ENCODE measurements around the gene CEP126. TPM values are rescaled to one million over a fixed set of nuclear protein-coding genes. Genes with fewer than 3 reads are reported as not detected.

The CEP126 gene
- total and polyA plus RNA-seq, 2 of the 13 experiments (the other 11 are each of a cell fraction or from before 2014, with no cell fraction given), result 1.4 to 1.7 TPM

DNA sequence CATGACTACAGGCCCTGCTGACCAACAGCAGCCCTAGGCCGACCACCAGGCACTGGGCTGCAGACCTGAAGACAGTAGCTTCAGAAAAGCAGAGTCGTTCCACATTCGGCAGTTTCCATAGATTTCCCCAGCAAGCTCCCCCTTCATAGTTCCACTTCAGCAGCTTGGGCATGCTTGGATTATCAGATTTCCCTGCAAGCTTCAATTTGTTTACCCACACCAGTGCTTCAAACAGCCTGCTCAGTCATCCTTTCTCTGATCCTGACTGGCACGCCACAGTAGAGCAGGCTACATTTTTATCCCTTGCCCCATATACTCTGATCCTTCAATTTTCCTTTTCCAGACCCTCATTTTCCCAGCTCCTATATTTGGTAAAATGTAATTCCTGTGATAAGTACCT lies 81.3 kb downstream of the CEP126 start (continued):
- TF ChIP-seq, protein P1, sequence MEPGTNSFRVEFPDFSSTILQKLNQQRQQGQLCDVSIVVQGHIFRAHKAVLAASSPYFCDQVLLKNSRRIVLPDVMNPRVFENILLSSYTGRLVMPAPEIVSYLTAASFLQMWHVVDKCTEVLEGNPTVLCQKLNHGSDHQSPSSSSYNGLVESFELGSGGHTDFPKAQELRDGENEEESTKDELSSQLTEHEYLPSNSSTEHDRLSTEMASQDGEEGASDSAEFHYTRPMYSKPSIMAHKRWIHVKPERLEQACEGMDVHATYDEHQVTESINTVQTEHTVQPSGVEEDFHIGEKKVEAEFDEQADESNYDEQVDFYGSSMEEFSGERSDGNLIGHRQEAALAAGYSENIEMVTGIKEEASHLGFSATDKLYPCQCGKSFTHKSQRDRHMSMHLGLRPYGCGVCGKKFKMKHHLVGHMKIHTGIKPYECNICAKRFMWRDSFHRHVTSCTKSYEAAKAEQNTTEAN (CRISPR knock-in tag; conservative IDR thresholded peaks at IDR 0.05), result no peak
- TF ChIP-seq PTBP1 (IDR thresholded peaks at IDR 0.05; ENCODE audit: low read depth, low read length, poor library complexity, severe bottlenecking) (no peak), GLI4 (CRISPR knock-in tag; IDR thresholded peaks at IDR 0.05; ENCODE audit: borderline replicate concordance) (no peak), TMF1 (CRISPR knock-in tag; IDR thresholded peaks at IDR 0.05; ENCODE audit: low read depth) (no peak), ZNF33B (CRISPR knock-in tag; IDR thresholded peaks at IDR 0.05) (no peak), TCF7 (IDR thresholded peaks at IDR 0.05; ENCODE audit: low read depth) (peak; percentile 31; the same call in 1 of the 2 replicates)
- TF ChIP-seq, protein P2, sequence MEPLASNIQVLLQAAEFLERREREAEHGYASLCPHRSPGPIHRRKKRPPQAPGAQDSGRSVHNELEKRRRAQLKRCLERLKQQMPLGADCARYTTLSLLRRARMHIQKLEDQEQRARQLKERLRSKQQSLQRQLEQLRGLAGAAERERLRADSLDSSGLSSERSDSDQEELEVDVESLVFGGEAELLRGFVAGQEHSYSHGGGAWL (CRISPR knock-in tag; IDR thresholded peaks at IDR 0.05), result no peak

DNA sequence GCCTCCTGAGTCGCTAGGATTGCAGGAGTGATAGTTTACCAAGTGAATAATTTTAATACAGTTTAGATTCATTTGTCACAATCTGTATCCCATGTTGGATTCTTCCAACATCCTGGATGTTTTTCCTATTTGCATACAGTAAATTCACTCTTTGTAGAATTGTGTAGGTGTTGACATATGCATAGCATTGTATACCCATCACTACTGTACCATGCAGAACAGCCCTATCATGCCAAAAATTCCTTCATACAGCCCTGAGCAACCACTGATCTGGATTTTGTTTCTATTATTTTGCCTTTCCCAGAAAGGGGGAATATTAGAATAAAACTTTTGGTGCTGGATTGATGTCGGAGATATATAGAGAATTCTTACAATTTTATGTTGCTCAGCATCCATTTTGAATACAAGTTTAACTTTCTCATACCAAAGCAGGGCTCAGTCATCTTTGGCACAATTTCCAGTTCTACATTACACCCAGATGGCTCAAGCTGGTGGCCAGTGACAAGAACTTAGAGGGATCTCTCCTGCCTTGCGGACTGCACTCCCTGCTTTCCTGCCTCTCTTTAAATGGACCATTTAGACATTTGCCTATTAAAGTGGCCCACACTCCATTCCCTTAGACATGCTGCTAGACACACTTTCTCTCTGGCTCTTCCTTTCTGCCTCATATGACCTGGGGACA lies 87.0 kb downstream of the CEP126 start:
- BruUV-seq (replicated peaks), result no TSS peak

More for the DNA sequence above, 87.0 kb downstream of the CEP126 start:
- H3K9me3 ChIP-seq (ENCODE audit: low read length), result no peaks in the 10 kb centered on the region
- H3K27ac ChIP-seq (ENCODE audit: extremely low read length, insufficient read depth, low read length), result no peak overlapping the region
- H3K36me3 ChIP-seq (replicated peaks in 1 of 2; ENCODE audit: control insufficient read depth in 1 of 2, insufficient read depth in 2 of 2, low read length in 2 of 2), result no peaks in the 10 kb centered on the region
- H3K4me3 ChIP-seq (replicated peaks in 1 of 3; ENCODE audit: insufficient read depth in 1 of 3, low read depth in 2 of 3, low read length in 3 of 3), result no peak overlapping the region
- no peak for FAIRE-seq
- H3K4me1 ChIP-seq (ENCODE audit: insufficient read depth, low read length), result peaks cover 13% of the 10 kb centered on the region
- TF ChIP-seq PPARG (CRISPR knock-in tag; conservative IDR thresholded peaks at IDR 0.05) (no peak), EED (CRISPR knock-in tag; IDR thresholded peaks at IDR 0.05) (no peak), ETV6 (CRISPR knock-in tag; conservative IDR thresholded peaks at IDR 0.05) (no peak), GTF2F1 (IDR thresholded peaks at IDR 0.05; ENCODE audit: low read length) (no peak), ZNF747 (CRISPR knock-in tag; IDR thresholded peaks at IDR 0.05; ENCODE audit: borderline replicate concordance) (no peak), KDM2A (CRISPR knock-in tag; IDR thresholded peaks at IDR 0.05; ENCODE audit: borderline replicate concordance, low read depth) (no peak), FOSL2 (CRISPR knock-in tag; IDR thresholded peaks at IDR 0.05) (no peak), CBX5 (CRISPR knock-in tag; IDR thresholded peaks at IDR 0.05; ENCODE audit: borderline replicate concordance) (no peak), MLLT10 (CRISPR knock-in tag; IDR thresholded peaks at IDR 0.05) (no peak), ZNF720 (CRISPR knock-in tag; IDR thresholded peaks at IDR 0.05) (no peak), ARID2 (CRISPR knock-in tag; IDR thresholded peaks at IDR 0.05; ENCODE audit: borderline replicate concordance) (no peak), HHEX (CRISPR knock-in tag; IDR thresholded peaks at IDR 0.05) (no peak), RFX5 (IDR thresholded peaks at IDR 0.05; ENCODE audit: low read depth, low read length) (no peak), ZSCAN12 (CRISPR knock-in tag; IDR thresholded peaks at IDR 0.05) (no peak)
- TF ChIP-seq, protein P3, sequence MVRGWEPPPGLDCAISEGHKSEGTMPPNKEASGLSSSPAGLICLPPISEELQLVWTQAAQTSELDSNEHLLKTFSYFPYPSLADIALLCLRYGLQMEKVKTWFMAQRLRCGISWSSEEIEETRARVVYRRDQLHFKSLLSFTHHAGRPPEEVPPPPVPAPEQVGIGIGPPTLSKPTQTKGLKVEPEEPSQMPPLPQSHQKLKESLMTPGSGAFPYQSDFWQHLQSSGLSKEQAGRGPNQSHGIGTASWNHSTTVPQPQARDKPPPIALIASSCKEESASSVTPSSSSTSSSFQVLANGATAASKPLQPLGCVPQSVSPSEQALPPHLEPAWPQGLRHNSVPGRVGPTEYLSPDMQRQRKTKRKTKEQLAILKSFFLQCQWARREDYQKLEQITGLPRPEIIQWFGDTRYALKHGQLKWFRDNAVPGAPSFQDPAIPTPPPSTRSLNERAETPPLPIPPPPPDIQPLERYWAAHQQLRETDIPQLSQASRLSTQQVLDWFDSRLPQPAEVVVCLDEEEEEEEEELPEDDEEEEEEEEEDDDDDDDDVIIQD (CRISPR knock-in tag; IDR thresholded peaks at IDR 0.05; ENCODE audit: low read depth), result no peak
- H2AFZ ChIP-seq (ENCODE audit: low read length), result no peak overlapping the region
- POLR2A ChIA-PET, result no interaction called here
- in situ Hi-C loops (cut with HindIII; ENCODE audit: extremely low pct_ligation_motif_present, low pct_unique_long_range_greater_than_20kb) (loop anchor here (10.0 to 25.0 kb wide), 2 partner anchors 77 to 564 kb away; no protein-coding TSS in a partner anchor), intact Hi-C loops (cut with micrococcal nuclease; ENCODE audit: unreplicated experiment) (no loop called here)
- H3K79me2 ChIP-seq (ENCODE audit: insufficient read depth, low read length), result no peaks in the 10 kb centered on the region
- CTCF ChIA-PET (ENCODE audit: low intra/inter-chr PET ratio, low total read pairs), result no interaction called here
- ATAC-seq, result no peak
- no peaks in the 10 kb centered on the region for H4K20me1 ChIP-seq (ENCODE audit: insufficient read depth, low read length)
- no peaks in the 10 kb centered on the region for H3K27me3 ChIP-seq (ENCODE audit: control insufficient read depth in 1 of 2, insufficient read depth in 2 of 2, low read length in 2 of 2)
- no peak for DNase-seq (ENCODE audit: low spot score)
- no peak overlapping the region for H3K4me2 ChIP-seq (ENCODE audit: low read depth, low read length)
- 97% methylated on average over 3 of the region's 3 CpGs for WGBS (ENCODE audit: low lambda C conversion rate)
- H3K9ac ChIP-seq (ENCODE audit: insufficient read depth, low read depth, low read length), result no peak overlapping the region

Measured in HepG2 (cell line).